ENCODE data around the gene TEX48.

TEX48 gene

DNA sequence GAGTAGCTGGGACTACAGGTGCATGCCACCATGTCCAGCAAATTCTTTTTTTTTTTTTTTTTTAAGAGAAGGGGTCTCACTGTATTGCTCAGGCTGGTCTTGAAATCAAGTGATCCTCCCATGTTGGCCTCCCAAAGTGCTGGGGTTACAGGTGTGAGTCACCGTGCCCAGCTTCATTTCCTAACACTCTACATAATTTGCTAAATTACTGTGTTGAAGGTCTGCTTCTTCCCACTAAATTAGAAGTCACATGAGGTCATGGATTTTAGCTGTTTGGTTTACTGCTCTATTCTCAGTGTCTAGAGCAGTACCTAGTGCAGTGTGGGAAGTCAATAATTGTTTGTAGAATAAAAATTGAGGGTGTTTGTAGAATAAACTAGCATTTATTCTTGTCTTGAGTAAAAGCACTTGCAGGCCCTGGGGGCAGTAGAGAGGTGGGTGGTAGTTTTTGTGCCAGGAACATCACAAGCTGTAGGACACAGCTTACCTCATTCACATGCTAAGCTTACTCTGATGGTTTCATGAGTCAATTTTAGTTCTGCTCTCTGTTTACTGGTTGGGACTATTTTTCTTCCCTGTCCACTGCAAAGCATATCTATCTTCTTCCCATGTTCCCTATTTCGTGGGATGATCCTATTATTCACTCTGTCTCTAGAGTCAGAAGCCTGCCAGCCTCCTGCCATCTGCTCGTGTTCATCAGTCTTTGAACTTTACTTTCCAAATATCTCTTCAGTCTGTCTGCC is 7.0 kb downstream of the TEX48 start:
- no peaks in the 10 kb centered on the region for H3K9me3 ChIP-seq (ENCODE audit: severe bottlenecking)
- H3K4me3 ChIP-seq (ENCODE audit: severe bottlenecking): no peak overlapping the region
- peaks cover 29% of the 10 kb centered on the region for H3K4me1 ChIP-seq (ENCODE audit: insufficient read depth, poor library complexity, severe bottlenecking)
- H3K27me3 ChIP-seq (ENCODE audit: insufficient read depth, poor library complexity, severe bottlenecking): no peaks in the 10 kb centered on the region
- DNase-seq (ENCODE audit: low spot score) (no peak), ATAC-seq (ENCODE audit: low read depth) (no peak)
- TF ChIP-seq, protein P1, sequence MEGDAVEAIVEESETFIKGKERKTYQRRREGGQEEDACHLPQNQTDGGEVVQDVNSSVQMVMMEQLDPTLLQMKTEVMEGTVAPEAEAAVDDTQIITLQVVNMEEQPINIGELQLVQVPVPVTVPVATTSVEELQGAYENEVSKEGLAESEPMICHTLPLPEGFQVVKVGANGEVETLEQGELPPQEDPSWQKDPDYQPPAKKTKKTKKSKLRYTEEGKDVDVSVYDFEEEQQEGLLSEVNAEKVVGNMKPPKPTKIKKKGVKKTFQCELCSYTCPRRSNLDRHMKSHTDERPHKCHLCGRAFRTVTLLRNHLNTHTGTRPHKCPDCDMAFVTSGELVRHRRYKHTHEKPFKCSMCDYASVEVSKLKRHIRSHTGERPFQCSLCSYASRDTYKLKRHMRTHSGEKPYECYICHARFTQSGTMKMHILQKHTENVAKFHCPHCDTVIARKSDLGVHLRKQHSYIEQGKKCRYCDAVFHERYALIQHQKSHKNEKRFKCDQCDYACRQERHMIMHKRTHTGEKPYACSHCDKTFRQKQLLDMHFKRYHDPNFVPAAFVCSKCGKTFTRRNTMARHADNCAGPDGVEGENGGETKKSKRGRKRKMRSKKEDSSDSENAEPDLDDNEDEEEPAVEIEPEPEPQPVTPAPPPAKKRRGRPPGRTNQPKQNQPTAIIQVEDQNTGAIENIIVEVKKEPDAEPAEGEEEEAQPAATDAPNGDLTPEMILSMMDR (IDR thresholded peaks at IDR 0.05; ENCODE audit: poor library complexity, severe bottlenecking): no peak
- H3K27ac ChIP-seq (ENCODE audit: poor library complexity, severe bottlenecking): peak overlapping the region; percentile 86
- no peaks in the 10 kb centered on the region for H3K36me3 ChIP-seq (ENCODE audit: low read depth)

DNA sequence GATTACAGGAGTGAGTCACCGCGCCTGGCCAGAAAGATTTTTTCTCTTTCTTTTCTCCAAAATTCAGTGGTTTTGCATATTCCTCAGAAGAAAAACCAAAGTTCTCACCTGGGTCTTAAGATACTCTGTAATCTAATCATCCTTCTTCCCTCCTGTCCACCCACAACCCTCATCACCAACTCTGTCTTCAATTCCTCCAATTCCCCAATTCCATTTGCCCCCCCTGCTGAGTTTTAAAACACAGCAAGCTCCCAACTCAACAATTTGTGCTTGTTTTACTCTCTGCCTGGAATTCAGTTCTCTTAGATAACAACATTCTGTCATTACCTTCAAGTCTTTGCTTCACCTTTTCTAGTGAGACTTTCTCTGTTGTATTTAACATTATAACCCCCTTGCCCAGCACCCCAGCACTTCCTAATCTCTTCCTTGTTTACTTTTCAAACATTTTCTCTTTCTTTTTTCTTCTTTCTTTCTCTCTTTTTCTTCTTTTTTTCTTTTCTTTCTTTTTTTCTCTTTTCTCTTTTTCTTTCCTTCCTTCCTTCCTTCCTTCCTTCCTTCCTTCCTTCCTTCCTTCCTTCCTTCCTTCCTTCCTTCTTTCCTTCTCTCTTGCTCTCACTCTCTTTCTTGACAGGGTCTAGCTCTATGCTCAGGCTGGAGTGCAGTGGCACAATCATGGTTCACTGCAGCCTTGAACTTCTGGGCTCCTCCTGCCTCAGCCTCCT is 7.8 kb downstream of the TEX48 start:
- no peak for DNase-seq (ENCODE audit: low spot score)
- H3K4me1 ChIP-seq (ENCODE audit: insufficient read depth, poor library complexity, severe bottlenecking): peaks cover 29% of the 10 kb centered on the region
- no peak for ATAC-seq (ENCODE audit: low read depth)
- no peak overlapping the region for H3K27ac ChIP-seq (ENCODE audit: poor library complexity, severe bottlenecking)
- H3K4me3 ChIP-seq (ENCODE audit: severe bottlenecking): no peak overlapping the region
- H3K36me3 ChIP-seq (ENCODE audit: low read depth): no peaks in the 10 kb centered on the region
- no peaks in the 10 kb centered on the region for H3K27me3 ChIP-seq (ENCODE audit: insufficient read depth, poor library complexity, severe bottlenecking)
- TF ChIP-seq, protein P1 (IDR thresholded peaks at IDR 0.05; ENCODE audit: poor library complexity, severe bottlenecking): no peak
- no peaks in the 10 kb centered on the region for H3K9me3 ChIP-seq (ENCODE audit: severe bottlenecking)

DNA sequence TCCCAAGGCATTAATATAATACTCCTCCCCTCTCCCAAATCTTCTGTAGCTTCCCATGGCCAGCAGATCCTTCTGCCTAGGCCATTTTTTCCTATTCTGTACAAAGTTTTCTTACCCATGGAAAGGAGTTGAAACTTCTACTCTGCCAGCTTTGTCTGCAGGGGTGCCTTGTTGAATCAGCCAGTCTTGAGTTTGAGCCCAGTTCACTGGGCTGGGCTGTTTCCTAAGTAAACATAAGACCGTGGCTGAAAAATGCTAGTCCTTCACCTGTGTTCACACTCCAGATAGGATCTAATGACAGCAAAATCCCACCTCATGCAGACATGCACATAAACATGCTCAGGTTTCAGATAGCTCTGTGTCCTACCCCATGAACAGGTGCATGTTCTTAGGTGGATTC is 10.4 kb downstream of the TEX48 start:
- no peaks in the 10 kb centered on the region for H3K9me3 ChIP-seq (ENCODE audit: severe bottlenecking)
- TF ChIP-seq, protein P1 (IDR thresholded peaks at IDR 0.05; ENCODE audit: poor library complexity, severe bottlenecking): no peak
- no peak for DNase-seq (ENCODE audit: low spot score)
- ATAC-seq (ENCODE audit: low read depth): no peak
- H3K4me3 ChIP-seq (ENCODE audit: severe bottlenecking): no peak overlapping the region
- H3K27ac ChIP-seq (ENCODE audit: poor library complexity, severe bottlenecking): no peak overlapping the region
- H3K27me3 ChIP-seq (ENCODE audit: insufficient read depth, poor library complexity, severe bottlenecking): no peaks in the 10 kb centered on the region
- H3K36me3 ChIP-seq (ENCODE audit: low read depth): no peaks in the 10 kb centered on the region
- H3K4me1 ChIP-seq (ENCODE audit: insufficient read depth, poor library complexity, severe bottlenecking): peaks cover 7% of the 10 kb centered on the region

DNA sequence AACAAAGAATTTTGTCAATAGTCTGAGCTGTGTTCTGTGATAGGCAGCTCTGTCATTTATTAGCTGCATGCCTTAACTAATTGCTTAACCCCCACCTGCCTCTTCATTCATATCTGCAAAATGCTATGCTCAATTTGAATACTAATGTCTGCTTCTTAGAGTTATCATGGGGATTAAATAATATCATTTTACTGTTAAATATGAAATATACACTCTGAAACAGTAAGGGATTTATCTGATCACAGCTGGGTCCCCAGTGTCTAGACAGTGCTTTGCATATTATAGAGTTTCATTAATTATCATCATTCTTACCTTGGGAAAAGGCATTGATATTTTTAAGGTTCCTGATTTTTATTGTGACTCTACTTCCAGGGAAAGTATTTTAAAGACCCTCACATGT is 12.0 kb downstream of the TEX48 start:
- Histone ChIP-seq H3K27me3 (ENCODE audit: insufficient read depth, poor library complexity, severe bottlenecking) (no peaks in the 10 kb centered on the region), H3K27ac (ENCODE audit: poor library complexity, severe bottlenecking) (no peak overlapping the region), H3K4me3 (ENCODE audit: severe bottlenecking) (no peak overlapping the region), H3K9me3 (ENCODE audit: severe bottlenecking) (no peaks in the 10 kb centered on the region), H3K36me3 (ENCODE audit: low read depth) (no peaks in the 10 kb centered on the region), H3K4me1 (ENCODE audit: insufficient read depth, poor library complexity, severe bottlenecking) (no peaks in the 10 kb centered on the region)
- ATAC-seq (ENCODE audit: low read depth) (no peak), DNase-seq (ENCODE audit: low spot score) (no peak)
- TF ChIP-seq, protein P1 (IDR thresholded peaks at IDR 0.05; ENCODE audit: poor library complexity, severe bottlenecking): no peak

DNA sequence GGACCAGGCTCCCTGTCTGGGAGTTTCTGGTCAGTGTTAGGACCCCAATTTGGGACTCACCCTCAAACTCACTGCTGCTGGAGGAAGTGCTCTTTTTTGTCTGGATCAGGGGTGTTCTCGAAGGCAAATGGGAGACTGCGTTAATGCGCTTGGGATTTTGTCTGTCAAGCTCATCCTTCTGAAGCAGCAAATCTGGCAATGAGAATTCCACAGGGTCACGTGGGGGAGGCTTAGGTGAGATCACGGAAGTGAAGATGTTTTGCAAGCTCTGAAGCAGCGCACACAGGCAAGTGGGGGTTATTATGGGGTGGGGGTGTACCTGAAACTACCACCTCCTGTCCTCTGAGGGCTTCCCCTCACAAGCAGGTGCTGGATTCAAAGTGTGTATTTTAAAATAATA is 13.8 kb downstream of the TEX48 start:
- H3K27me3 ChIP-seq (ENCODE audit: insufficient read depth, poor library complexity, severe bottlenecking): no peaks in the 10 kb centered on the region
- TF ChIP-seq, protein P1 (IDR thresholded peaks at IDR 0.05; ENCODE audit: poor library complexity, severe bottlenecking): no peak
- H3K27ac ChIP-seq (ENCODE audit: poor library complexity, severe bottlenecking): no peak overlapping the region
- DNase-seq (ENCODE audit: low spot score): no peak
- H3K4me1 ChIP-seq (ENCODE audit: insufficient read depth, poor library complexity, severe bottlenecking): no peaks in the 10 kb centered on the region
- no peaks in the 10 kb centered on the region for H3K9me3 ChIP-seq (ENCODE audit: severe bottlenecking)
- ATAC-seq (ENCODE audit: low read depth): no peak
- no peaks in the 10 kb centered on the region for H3K36me3 ChIP-seq (ENCODE audit: low read depth)
- H3K4me3 ChIP-seq (ENCODE audit: severe bottlenecking): no peak overlapping the region
